HL-60/S4 treated with retinoic acid at 250 ng/mL for 4 days and 3 days (cell line): ENCODE measurements around the gene EXD3.

ENCODE experiments used
- in situ Hi-C: fragments of 300-500 bp; cut with MboI; formaldehyde crosslinking; loops from 2 replicates; pipeline ENCODE4 v1.7.0; 2022; ENCODE audit warnings: low sequenced_read_pairs

The EXD3 gene

GRCh38 chr9:137369911-137370764 lies 52.8 kb downstream of the EXD3 start:
- in situ Hi-C loops: no loop called here

- in situ Hi-C loops: no loop called here
These were observed 53.7 kb downstream of the EXD3 start for GRCh38 chr9:137369061-137369787.

DNA sequence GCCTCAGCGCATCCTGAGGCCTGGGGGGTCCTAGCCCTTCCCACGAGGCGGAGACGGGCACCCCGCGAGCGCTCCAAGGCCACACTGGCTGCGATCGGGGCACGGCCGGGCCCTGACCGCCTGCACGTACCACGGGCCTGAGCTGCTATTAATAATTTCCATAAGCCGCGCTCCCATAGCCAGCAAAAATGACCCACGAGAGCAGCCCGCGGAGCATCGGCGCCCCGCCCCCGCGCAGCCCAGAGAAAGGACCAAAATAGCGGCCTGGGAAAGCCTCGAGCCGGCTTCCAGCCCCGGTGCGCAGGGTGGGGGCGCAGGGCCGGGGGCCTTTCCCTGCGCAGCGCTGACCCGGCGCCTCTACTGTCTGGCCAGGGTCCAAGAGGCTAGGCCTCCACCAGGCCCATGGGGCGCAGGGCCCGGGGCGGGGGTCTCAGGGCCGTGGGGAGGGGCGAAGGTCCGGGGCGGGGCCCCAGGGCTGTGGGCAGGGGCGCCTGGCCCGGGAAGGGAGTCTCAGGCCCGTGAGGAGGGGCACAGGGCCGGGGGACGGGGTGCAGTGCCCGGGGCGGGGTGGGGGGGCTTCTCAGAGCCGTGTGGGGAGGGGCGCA lies 54.4 kb downstream of the EXD3 start:
- in situ Hi-C loops: no loop called here

DNA sequence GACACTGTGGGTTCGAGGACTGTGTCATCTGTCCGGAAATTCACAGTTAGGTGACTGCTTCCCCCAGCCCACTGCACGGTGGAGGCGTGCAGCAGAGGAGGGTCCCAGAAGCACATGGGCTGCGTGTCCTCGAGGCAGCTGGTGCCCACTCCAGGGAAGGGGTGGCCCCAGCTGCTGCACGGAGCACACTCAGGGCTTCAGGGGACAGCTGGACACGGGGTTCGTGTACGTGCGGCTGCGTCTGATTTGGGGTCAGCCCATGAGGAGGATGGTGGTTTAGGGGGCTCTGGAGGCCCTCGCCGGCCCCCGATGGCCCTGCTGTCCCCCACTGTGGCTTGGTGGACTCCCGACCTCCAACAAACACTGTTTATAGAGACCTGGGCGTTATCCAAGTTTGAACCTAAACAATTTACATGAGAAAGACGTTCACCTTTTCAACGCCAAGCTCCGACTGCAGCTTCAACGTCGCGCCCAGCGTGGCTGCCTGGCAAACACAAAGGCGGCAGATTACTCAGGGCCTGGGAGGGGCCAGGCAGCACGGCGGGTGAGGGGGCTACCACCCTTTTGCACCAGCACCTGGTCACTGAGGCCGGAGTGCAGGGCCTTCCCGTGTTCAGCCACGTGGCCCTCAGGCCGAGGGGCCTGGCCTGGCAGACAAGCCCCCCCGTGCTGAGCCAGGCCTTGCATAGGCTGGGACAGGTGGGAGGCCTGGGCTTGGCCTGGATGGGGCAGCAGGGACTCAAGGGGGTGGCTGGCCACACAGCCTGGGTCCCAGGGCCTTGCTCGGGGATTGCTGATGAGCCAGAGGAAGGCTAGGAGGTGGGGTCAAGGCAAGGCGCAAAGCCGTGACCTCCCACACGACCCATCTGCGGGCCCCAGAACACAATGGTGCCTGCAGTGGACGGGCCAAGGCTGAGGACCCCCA lies 55.2 kb downstream of the EXD3 start:
- in situ Hi-C loops: no loop called here

DNA sequence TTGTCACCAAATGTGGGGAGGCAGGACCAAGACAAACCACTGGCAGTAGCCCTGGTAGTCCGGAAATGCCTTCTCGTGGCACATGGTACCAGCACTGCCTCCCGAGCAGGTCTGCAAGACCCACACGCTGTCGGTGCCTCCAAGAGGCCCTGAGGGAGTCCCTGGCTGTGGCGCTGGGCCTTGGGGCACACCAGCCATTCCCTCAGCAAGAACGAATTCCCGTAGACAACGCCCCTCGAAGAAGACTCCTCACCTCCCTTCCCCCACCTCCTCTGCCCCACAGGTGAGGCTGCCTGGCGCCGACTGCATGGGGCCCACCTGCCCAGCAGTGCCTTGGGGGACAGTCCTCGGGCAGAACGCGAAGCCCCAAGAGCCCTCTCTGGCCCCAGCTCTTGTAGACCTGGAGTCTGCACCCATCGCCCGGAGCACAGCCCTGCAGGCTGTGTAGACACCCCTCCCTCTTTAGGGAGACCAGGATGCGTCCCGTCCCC lies 56.0 kb downstream of the EXD3 start:
- in situ Hi-C loops: no loop called here

DNA sequence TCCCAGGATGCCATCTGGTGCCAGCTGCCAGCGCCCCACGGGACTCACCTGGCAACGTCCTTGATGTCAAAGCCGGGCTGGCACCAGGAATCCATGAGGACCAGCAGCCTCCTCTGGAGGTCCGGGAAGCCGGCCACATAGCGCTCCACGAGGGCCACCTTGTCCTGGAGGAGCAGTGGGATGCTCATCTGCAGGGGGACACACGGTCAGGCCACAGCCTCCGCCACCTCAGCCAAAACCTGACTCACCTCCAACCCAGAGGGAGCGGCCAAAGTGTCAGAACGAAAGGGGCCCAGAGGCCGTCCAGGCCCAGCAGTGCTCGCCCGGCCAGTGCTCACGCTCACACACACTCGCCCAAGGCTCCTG lies 56.5 kb downstream of the EXD3 start:
- in situ Hi-C loops: no loop called here

DNA sequence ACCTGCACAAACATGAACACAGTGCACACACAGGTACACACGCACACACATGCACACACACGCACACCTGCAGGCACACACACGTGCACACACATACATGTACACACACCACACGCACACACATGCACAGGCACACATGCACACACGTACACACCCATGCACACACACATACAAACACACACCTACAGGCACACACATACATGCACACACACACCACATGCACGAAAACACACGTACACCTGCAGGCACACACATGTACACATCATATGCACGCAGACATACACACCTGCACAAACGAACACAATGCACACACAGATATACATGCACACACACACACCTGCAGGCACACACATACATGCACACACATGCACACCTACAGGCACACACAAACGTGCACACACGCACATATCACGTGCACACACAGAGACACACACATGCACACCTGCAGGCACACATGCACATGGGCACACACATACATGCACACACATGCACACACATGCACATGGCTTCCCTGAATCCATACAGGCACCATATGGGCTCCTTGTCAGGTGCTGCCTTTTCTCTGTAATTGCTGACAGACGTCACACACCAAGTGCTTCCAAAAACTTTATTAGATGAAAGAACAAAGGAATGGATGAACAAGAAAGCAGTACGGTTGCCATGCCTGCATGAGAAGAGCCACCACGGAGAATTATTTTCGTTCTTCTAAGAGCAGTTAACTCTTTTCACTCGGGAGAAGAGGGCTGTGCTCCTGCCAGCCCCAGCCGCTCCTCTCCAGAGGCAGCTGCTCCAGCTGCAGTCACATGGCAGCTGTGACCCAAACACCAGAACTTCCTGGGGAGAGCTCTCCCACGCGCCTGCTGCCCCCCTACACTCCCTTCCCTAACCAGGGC lies 57.2 kb downstream of the EXD3 start:
- in situ Hi-C loops: no loop called here

DNA sequence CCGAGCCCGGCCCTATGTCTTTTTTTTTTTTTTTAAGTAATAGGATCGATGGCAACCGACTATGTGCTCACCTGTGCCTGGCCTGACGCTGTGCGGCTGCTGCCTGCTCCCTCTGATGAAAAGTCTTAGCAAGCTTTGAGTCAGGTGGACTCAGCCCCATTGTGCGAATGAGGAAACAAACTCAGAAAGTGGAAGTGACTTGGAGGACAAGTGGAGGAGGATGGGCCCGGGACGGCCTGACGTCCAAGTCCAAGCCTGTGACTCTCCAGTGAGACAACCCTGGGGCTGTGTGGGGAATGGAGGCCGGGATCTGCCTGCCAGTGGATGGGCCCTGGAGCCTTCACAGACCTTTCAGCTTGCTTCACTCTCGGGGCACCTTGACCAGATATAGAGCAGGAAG lies 57.9 kb downstream of the EXD3 start:
- in situ Hi-C loops: no loop called here

GRCh38 chr9:137359850-137360249 lies 63.1 kb downstream of the EXD3 start:
- in situ Hi-C loops: no loop called here

GRCh38 chr9:137358126-137358525 lies 64.8 kb downstream of the EXD3 start:
- in situ Hi-C loops: no loop called here

- in situ Hi-C loops: no loop called here
These were observed 65.8 kb downstream of the EXD3 start for GRCh38 chr9:137357166-137357565.

DNA sequence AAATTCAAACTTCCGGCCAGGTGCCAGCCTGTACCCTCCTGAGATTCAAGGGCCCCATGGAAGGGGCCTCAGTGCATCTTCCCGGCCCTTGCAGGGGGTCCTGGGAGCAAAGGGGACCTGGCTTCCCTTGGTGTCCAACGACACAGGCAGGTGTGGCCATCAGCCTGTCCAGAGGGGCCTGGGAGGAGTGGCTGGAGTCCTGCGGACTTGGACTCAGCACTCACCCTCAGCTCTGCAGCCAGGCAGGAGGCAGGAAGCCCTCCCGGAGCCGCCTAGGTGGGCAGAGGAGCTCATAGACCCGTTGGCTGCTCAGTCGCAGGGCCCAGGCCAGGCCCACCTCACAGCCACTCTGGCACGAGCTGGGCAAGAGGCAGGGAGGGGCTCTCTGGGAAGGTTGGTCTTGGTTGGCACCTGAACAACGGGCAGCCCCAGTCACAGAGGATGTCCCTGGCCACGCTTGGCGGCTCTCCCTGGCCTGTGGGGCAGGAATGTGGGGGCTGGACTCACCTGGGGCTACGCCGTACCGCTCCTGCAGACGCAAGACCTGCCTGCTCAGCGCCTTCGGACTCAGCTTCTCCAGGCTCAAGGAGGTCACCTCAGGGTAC lies 67.1 kb downstream of the EXD3 start:
- in situ Hi-C loops: no loop called here

GRCh38 chr9:137354845-137355760 lies 67.9 kb downstream of the EXD3 start:
- in situ Hi-C loops: no loop called here

DNA sequence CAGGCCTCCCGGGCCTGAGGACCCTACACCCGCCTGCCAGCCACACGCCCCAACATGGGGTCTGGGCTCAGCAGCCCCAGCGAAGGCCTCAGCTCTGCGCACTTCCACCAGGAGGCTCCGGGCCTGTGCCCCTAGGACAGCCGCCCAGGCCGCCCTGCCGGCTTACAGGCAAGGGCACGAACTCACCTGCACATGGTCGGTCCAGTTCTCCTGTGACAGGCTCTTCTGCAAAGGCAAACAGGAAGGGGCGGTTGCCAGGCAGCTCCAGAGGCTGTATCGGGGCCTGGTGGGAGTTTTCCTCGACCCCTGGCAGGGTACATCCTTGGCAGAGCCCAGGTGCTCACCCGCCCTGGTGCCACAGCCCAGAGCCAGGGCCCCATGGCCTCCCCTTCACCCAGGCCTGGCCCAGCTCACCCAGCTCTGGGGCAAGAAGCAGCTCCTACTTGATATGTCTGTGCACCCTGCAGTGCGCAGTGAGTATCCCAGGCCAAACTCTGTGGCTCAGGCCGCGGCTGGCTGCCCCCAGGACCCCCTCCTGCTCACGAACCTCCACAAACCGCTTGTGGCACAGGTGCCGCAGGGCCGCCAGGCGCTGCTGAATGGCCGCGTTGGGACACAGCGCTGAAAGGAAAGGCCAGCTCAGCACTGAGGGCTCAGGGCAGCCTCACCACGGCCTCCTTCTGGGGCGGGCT lies 68.7 kb downstream of the EXD3 start:
- in situ Hi-C loops: no loop called here

GRCh38 chr9:137353223-137354152 lies 69.5 kb downstream of the EXD3 start:
- in situ Hi-C loops: no loop called here

GRCh38 chr9:137352511-137353222 lies 70.3 kb downstream of the EXD3 start:
- in situ Hi-C loops: no loop called here
